Fibroblast of villous mesenchyme (primary cell): ENCODE measurements around the gene ATE1. TPM values are rescaled to one million over a fixed set of nuclear protein-coding genes. Genes with fewer than 3 reads are reported as not detected.

ENCODE experiments used
- DNase-seq: peaks from one replicate; pipeline ENCODE4 v3.0.0-alpha.2; 2010; ENCODE audit warnings: low read depth
- H3K4me3 ChIP-seq: 2 replicates; pipeline ENCODE4 v1.5.1; 2011; ENCODE audit warnings: low read depth, mild to moderate bottlenecking, low read length
- total RNA-seq: library from RNA; depleted of rRNA; stranded (reverse); fragments of >200 nt; gene quantifications from 2 replicates; pipeline ENCODE4 v1.2.3, GENCODE V29; 2012
- TF ChIP-seq, protein P1 (sequence below): IDR thresholded peaks from 2 replicates; pipeline ENCODE4 v1.5.1; 2012; ENCODE audit warnings: low read depth, mild to moderate bottlenecking, low read length; ENCODE audit not compliant: insufficient read depth

ATE1 gene
- total RNA-seq, 1 donor = 33.2 TPM

DNA sequence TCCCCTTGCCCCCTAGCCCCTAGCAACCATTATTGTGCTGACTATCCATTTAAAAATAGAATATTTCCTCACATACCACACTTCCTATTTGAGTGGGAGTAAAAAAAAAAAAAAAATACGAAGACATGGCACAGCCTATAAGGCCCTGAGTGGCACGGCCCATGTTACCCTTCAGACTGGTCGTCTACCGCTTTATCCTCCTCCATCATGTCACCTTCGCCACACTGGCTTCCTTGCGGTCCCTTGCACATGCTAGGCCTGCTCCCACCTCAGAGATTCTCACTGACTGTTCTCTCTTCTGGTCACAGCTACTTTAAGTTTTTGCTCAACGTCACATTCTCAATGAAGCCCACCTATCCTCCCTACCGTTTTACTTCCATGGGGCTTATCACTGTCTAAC lies 130.3 kb downstream of the ATE1 start:
- DNase-seq = no peak
- TF ChIP-seq, protein P1, sequence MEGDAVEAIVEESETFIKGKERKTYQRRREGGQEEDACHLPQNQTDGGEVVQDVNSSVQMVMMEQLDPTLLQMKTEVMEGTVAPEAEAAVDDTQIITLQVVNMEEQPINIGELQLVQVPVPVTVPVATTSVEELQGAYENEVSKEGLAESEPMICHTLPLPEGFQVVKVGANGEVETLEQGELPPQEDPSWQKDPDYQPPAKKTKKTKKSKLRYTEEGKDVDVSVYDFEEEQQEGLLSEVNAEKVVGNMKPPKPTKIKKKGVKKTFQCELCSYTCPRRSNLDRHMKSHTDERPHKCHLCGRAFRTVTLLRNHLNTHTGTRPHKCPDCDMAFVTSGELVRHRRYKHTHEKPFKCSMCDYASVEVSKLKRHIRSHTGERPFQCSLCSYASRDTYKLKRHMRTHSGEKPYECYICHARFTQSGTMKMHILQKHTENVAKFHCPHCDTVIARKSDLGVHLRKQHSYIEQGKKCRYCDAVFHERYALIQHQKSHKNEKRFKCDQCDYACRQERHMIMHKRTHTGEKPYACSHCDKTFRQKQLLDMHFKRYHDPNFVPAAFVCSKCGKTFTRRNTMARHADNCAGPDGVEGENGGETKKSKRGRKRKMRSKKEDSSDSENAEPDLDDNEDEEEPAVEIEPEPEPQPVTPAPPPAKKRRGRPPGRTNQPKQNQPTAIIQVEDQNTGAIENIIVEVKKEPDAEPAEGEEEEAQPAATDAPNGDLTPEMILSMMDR = no peak
- no peak overlapping the region for H3K4me3 ChIP-seq

DNA sequence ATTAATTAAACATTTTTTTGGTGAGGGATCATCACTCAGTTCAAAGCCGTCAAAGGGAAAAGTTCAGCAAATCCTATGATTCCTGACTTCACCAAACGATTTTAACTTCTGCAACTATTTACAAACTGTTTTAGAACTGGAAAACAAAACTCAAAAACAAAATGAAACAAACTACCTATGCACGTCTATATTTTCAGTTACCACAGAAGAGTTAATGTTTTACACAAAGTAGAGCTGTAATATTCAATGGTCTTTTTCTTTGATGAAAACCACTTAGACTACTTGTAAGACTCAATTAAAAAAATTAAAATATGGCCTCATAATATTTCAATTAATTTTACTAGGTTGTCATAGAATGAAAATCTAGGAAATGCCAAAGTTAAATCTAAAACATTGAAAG lies 131.5 kb downstream of the ATE1 start:
- no peak overlapping the region for H3K4me3 ChIP-seq
- no peak for DNase-seq
- TF ChIP-seq, protein P1 = no peak

DNA sequence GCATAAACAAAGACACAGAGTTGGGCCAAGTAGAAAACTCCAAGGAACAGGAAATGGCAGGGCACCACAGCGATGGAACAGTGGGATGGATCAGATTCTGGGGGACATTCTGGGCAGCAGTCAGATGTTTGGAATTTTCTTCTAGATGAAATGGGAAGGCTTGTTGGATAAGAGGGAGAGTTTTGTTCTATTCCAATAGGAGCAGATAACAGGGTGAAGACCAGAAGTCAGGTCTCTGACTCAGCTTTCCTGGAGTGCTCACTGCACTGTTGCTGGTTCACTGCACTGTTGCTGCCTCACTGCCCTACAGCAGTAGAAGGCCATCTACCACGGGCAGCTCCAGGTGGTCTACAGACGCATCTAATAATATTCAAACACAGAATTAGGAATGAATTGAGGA lies 135.6 kb downstream of the ATE1 start:
- H3K4me3 ChIP-seq = no peak overlapping the region
- TF ChIP-seq, protein P1 = no peak
- DNase-seq = peak; percentile 42

DNA sequence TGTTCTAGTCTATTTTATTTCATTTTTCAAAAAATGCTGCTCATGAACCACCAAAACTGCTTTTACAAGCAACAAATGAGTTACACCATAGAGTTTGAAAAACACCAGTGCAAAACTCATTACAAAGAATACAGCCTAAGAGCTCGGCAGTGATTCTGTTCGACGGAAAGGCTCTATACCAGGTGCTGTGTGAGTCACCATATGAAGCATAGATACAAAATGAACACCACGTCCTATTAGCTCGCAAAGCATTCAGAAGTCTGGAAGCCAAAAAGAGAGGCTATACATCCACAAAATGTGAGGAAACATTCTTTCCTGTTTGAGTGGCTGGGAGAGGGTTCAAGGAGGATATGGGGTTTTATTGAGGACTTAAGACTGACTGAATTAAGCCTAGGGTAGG lies 136.1 kb downstream of the ATE1 start:
- no peak overlapping the region for H3K4me3 ChIP-seq
- TF ChIP-seq, protein P1 = no peak
- DNase-seq = peak; percentile 27

DNA sequence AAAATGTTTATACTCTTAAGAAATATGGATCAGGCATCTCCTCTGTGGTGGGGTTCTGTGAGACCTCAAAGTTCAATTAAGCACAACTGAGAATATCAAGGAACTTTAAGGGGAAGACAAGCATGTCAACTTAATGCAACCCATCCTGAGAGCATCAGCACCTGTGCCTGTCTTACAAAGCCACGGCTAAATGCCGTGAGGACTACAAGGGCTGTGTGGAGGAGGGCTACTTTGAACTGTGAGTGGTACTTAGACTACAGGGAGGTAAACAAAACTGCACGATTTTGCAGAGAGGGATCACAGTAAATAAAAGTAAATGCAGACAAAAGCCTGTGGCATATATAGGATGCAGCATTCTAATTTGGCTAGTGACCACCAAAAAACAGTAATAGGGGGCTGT lies 139.1 kb downstream of the ATE1 start:
- DNase-seq = no peak
- H3K4me3 ChIP-seq = no peak overlapping the region
- TF ChIP-seq, protein P1 = no peak

DNA sequence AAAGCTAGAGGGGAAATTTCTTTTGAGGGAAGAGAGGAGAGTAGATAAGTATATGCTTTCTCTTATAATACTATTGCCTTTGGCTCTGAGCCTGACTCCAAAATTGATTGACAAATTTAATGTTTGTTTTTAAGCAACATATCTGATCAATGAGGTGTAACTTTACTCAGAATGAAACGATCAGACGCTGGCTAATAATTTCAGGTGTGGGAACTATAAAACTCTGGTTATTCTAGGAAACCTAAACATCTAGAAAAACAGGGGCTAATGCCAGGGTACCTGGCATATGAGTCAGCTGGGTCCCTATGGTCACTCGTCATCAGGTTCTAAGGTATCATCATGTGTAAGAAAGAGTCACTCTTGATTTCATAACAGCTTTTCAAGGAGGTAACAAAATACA lies 139.7 kb downstream of the ATE1 start:
- TF ChIP-seq, protein P1 = no peak
- DNase-seq = no peak
- H3K4me3 ChIP-seq = no peak overlapping the region

DNA sequence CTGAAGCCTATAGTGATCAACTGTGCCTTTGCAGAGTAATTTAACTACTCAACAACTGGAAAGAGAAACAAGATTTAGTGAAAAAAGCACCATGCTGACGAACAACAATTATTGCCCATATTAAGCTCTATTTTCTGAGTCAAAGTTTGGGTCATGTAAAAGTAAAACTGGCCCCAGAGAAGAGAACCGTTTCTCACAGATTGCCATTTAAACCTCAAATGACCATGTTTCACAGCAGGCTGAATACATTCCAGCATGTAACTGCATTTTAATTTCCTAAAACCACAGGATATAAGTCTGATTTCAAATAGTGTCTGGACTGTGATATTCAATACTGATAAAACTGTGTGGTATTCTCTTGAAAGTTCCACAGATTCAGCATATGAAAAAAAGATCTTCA lies 140.7 kb downstream of the ATE1 start:
- TF ChIP-seq, protein P1 = no peak
- no peak for DNase-seq
- H3K4me3 ChIP-seq = no peak overlapping the region
